Measurements from ENCODE around the gene SREBF1.

The SREBF1 gene

GRCh38 chr17:17768424-17769088 lies 68.2 kb downstream of the SREBF1 start:
- no peak for TF ChIP-seq CTCF (IDR thresholded peaks at IDR 0.05; ENCODE audit: insufficient read depth, low read length, missing control alignments)
- POLR2A ChIA-PET, result no interaction called here
- no peak overlapping the region for H3K4me3 ChIP-seq (ENCODE audit: low read depth, low read length)
- CTCF ChIA-PET, result interaction anchor here (0.8 to 1.1 kb wide), 2 partner anchors 43 to 88 kb away, joined by 3 to 4 read pairs; no protein-coding TSS in a partner anchor
- DNase-seq (ENCODE audit: low read depth, low spot score), result no peak

- H3K4me3 ChIP-seq (ENCODE audit: low read depth, low read length), result no peak overlapping the region
- DNase-seq (ENCODE audit: low read depth, low spot score), result no peak
- no peak for TF ChIP-seq CTCF (IDR thresholded peaks at IDR 0.05; ENCODE audit: insufficient read depth, low read length, missing control alignments)
- CTCF ChIA-PET, result interaction anchor here (0.8 to 1.4 kb wide), 5 partner anchors 9 to 87 kb away, joined by 3 to 4 read pairs (median 3); no protein-coding TSS in a partner anchor
- POLR2A ChIA-PET, result no interaction called here
These were observed 68.8 kb downstream of the SREBF1 start for GRCh38 chr17:17767887-17768418.

- CTCF ChIA-PET, result interaction anchor here (0.8 to 1.4 kb wide), 6 partner anchors 10 to 88 kb away, joined by 3 to 4 read pairs (median 3); no protein-coding TSS in a partner anchor
These were observed 69.5 kb downstream of the SREBF1 start for GRCh38 chr17:17767154-17767869.

GRCh38 chr17:17766744-17767120 lies 70.1 kb downstream of the SREBF1 start:
- ChIA-PET POLR2A (interaction anchor here (0.7 kb wide), 1 partner anchor 228 kb away, joined by 3 read pairs; no protein-coding TSS in a partner anchor), CTCF (interaction anchor here (0.9 to 1.4 kb wide), 2 partner anchors 60 to 87 kb away, joined by 3 to 4 read pairs; no protein-coding TSS in a partner anchor)
- TF ChIP-seq CTCF (IDR thresholded peaks at IDR 0.05; ENCODE audit: insufficient read depth, low read length, missing control alignments), result no peak
- no peak overlapping the region for H3K4me3 ChIP-seq (ENCODE audit: low read depth, low read length)
- DNase-seq (ENCODE audit: low read depth, low spot score), result no peak

More at GRCh38 chr17:17767154-17767869, 69.5 kb downstream of the SREBF1 start:
- no peak overlapping the region for H3K4me3 ChIP-seq (ENCODE audit: low read depth, low read length)
- POLR2A ChIA-PET, result interaction anchor here (0.7 kb wide), 1 partner anchor 228 kb away, joined by 3 read pairs; no protein-coding TSS in a partner anchor
- DNase-seq (ENCODE audit: low read depth, low spot score), result no peak
- TF ChIP-seq CTCF (IDR thresholded peaks at IDR 0.05; ENCODE audit: insufficient read depth, low read length, missing control alignments), result no peak

- ChIA-PET CTCF (interaction anchor here (1.4 kb wide), 1 partner anchor 59 kb away, joined by 4 read pairs; no protein-coding TSS in a partner anchor), POLR2A (interaction anchor here (0.7 kb wide), 1 partner anchor 229 kb away, joined by 3 read pairs; no protein-coding TSS in a partner anchor)
- no peak for TF ChIP-seq CTCF (IDR thresholded peaks at IDR 0.05; ENCODE audit: insufficient read depth, low read length, missing control alignments)
- DNase-seq (ENCODE audit: low read depth, low spot score), result no peak
- H3K4me3 ChIP-seq (ENCODE audit: low read depth, low read length), result no peak overlapping the region
These were observed 70.6 kb downstream of the SREBF1 start for GRCh38 chr17:17766077-17766743.

Data from AG04449 (cell line).